HepG2 (cell line): Measurements from ENCODE around the gene SLC22A7. TPM values are rescaled to one million over a fixed set of nuclear protein-coding genes. Genes with fewer than 3 reads are reported as not detected.

Source experiments
- AKNA ChIP-seq: sonication (generic); formaldehyde crosslinking; IDR thresholded peaks from 2 replicates; pipeline ENCODE4 v1.4.0; 2020; ENCODE audit warnings: missing genetic modification reagents, borderline replicate concordance
- CREBL2 ChIP-seq: sonication (generic); formaldehyde crosslinking; IDR thresholded peaks from 2 replicates; pipeline ENCODE4 v1.8.1; 2023; ENCODE audit warnings: missing genetic modification reagents, mild to moderate bottlenecking, borderline replicate concordance
- ELF3 ChIP-seq: IDR thresholded peaks from 2 replicates; pipeline ENCODE4 v1.6.1; 2016; ENCODE audit warnings: missing genetic modification reagents, missing compliant biosample characterization
- GMEB1 ChIP-seq: sonication (generic); formaldehyde crosslinking; IDR thresholded peaks from 2 replicates; pipeline ENCODE4 v1.5.1; 2020; ENCODE audit warnings: missing genetic modification reagents, mild to moderate bottlenecking, borderline replicate concordance
- NKX3-1 ChIP-seq: sonication (generic); formaldehyde crosslinking; IDR thresholded peaks from 2 replicates; pipeline ENCODE4 v1.5.0; 2020; ENCODE audit warnings: missing genetic modification reagents
- NPAS2 ChIP-seq: sonication (generic); formaldehyde crosslinking; IDR thresholded peaks from 2 replicates; pipeline ENCODE4 v1.8.0; 2022; ENCODE audit warnings: mild to moderate bottlenecking, missing genetic modification reagents, borderline replicate concordance
- SALL1 ChIP-seq: sonication (generic); formaldehyde crosslinking; IDR thresholded peaks from 2 replicates; pipeline ENCODE4 v1.8.0; 2022; ENCODE audit warnings: mild to moderate bottlenecking, missing genetic modification reagents
- ZFX ChIP-seq: sonication (generic); formaldehyde crosslinking; IDR thresholded peaks from 2 replicates; pipeline ENCODE4 v1.4.0; 2020; ENCODE audit warnings: mild to moderate bottlenecking, low read depth, missing genetic modification reagents, moderate library complexity
- ZNF431 ChIP-seq: sonication (generic); formaldehyde crosslinking; IDR thresholded peaks from 2 replicates; pipeline ENCODE4 v1.9.0; 2022; ENCODE audit warnings: missing genetic modification reagents, low read depth, mild to moderate bottlenecking, borderline replicate concordance
- ZNF547 ChIP-seq: sonication (generic); formaldehyde crosslinking; IDR thresholded peaks from 2 replicates; pipeline ENCODE4 v1.5.1; 2020; ENCODE audit warnings: mild to moderate bottlenecking, missing genetic modification reagents
- ZNF598 ChIP-seq: sonication (generic); formaldehyde crosslinking; IDR thresholded peaks from 2 replicates; pipeline ENCODE4 v1.5.1; 2020; ENCODE audit warnings: mild to moderate bottlenecking, missing genetic modification reagents, borderline replicate concordance
- ZNF709 ChIP-seq: sonication (generic); formaldehyde crosslinking; IDR thresholded peaks from 2 replicates; pipeline ENCODE4 v1.5.0; 2020; ENCODE audit warnings: mild to moderate bottlenecking, missing genetic modification reagents
- polyA plus RNA-seq, 8 experiments: library from polyadenylated mRNA; depleted of rRNA in 3 of 8; stranded (reverse) in 7 of 8; unstranded in 1 of 8; fragments of >200 nt; fragmentation: Illumina TruSeq in 4 of 8; extraction: Trizol in 4 of 8; gene quantifications; 2 replicates each; pipeline versions ENCODE4 v1.2.1 to v1.2.3, GENCODE V29; 2011 to 2016; ENCODE audit warnings: low read depth in 4 of 8, missing spikeins in 1 of 8, mixed read lengths in 1 of 8; ENCODE audit not compliant: insufficient read depth in 1 of 8
- total RNA-seq, 5 experiments: library from RNA; depleted of rRNA; stranded (reverse); fragments of >200 nt; fragmentation: Illumina TruSeq; extraction: Trizol; gene quantifications; 2 replicates each; pipeline ENCODE4 v1.2.3, GENCODE V29; 2016; ENCODE audit warnings: low read depth in 1 of 5
- TF ChIP-seq, protein P1 (sequence below), 2 experiments: sonication (generic) in 1 of 2; formaldehyde crosslinking in 1 of 2; IDR thresholded peaks; 2 replicates each; pipeline versions ENCODE4 v1.4.0 to v1.6.1; 2018 to 2020; ENCODE audit warnings: missing genetic modification reagents in 2 of 2, borderline replicate concordance in 1 of 2, low read depth in 1 of 2, mild to moderate bottlenecking in 1 of 2, missing biosample characterization in 1 of 2
- TF ChIP-seq, protein P2 (sequence below): sonication (generic); formaldehyde crosslinking; IDR thresholded peaks from 2 replicates; pipeline ENCODE4 v1.4.0; 2020; ENCODE audit warnings: missing genetic modification reagents

The SLC22A7 gene
- total and polyA plus RNA-seq, 2 of the 13 experiments (the other 11 are each of a cell fraction or from before 2014, with no cell fraction given) = 5.3 to 22.6 TPM

- TF ChIP-seq, protein P1, sequence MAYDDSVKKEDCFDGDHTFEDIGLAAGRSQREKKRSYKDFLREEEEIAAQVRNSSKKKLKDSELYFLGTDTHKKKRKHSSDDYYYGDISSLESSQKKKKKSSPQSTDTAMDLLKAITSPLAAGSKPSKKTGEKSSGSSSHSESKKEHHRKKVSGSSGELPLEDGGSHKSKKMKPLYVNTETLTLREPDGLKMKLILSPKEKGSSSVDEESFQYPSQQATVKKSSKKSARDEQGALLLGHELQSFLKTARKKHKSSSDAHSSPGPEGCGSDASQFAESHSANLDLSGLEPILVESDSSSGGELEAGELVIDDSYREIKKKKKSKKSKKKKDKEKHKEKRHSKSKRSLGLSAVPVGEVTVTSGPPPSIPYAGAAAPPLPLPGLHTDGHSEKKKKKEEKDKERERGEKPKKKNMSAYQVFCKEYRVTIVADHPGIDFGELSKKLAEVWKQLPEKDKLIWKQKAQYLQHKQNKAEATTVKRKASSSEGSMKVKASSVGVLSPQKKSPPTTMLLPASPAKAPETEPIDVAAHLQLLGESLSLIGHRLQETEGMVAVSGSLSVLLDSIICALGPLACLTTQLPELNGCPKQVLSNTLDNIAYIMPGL (CRISPR knock-in tag; IDR thresholded peaks at IDR 0.05; ENCODE audit: borderline replicate concordance in 1 of 2, low read depth in 1 of 2) = peak in 1 of 2 experiments; percentile 39; a peak in 1 of 4 replicates
- TF ChIP-seq ELF3 (CRISPR knock-in tag) (peak; percentile 36; the same call in 1 of the 2 replicates), GMEB1 (CRISPR knock-in tag) (0 out of 2 replicates have a peak, but pooled peaks have one; percentile 24), AKNA (CRISPR knock-in tag) (no peak), ZNF547 (CRISPR knock-in tag) (0 out of 2 replicates have a peak, but pooled peaks have one; percentile 59), ZFX (peak; percentile 35; the same call in 1 of the 2 replicates), NPAS2 (no peak), ZNF431 (CRISPR knock-in tag) (no peak), ZNF598 (CRISPR knock-in tag) (peak; percentile 44; the same call in 1 of the 2 replicates), SALL1 (CRISPR knock-in tag) (0 out of 2 replicates have a peak, but pooled peaks have one; percentile 18), NKX3-1 (CRISPR knock-in tag) (no peak), CREBL2 (CRISPR knock-in tag) (0 out of 2 replicates have a peak, but pooled peaks have one; percentile 62), ZNF709 (CRISPR knock-in tag) (peak; percentile 71; the same call in 1 of the 2 replicates)
- TF ChIP-seq, protein P2, sequence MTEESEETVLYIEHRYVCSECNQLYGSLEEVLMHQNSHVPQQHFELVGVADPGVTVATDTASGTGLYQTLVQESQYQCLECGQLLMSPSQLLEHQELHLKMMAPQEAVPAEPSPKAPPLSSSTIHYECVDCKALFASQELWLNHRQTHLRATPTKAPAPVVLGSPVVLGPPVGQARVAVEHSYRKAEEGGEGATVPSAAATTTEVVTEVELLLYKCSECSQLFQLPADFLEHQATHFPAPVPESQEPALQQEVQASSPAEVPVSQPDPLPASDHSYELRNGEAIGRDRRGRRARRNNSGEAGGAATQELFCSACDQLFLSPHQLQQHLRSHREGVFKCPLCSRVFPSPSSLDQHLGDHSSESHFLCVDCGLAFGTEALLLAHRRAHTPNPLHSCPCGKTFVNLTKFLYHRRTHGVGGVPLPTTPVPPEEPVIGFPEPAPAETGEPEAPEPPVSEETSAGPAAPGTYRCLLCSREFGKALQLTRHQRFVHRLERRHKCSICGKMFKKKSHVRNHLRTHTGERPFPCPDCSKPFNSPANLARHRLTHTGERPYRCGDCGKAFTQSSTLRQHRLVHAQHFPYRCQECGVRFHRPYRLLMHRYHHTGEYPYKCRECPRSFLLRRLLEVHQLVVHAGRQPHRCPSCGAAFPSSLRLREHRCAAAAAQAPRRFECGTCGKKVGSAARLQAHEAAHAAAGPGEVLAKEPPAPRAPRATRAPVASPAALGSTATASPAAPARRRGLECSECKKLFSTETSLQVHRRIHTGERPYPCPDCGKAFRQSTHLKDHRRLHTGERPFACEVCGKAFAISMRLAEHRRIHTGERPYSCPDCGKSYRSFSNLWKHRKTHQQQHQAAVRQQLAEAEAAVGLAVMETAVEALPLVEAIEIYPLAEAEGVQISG (CRISPR knock-in tag) = no peak
Observed at GRCh38 chr6:43257367-43258145, 40.5 kb upstream of the SLC22A7 start (continued).
